HepG2 (cell line): Measurements from ENCODE around the gene TUT1. TPM values are rescaled to one million over a fixed set of nuclear protein-coding genes. Genes with fewer than 3 reads are reported as not detected.

Experiments
- ARNT2 ChIP-seq: sonication (generic); formaldehyde crosslinking; IDR thresholded peaks from 2 replicates; pipeline ENCODE4 v1.8.0; 2022; ENCODE audit warnings: mild to moderate bottlenecking, low read depth, missing genetic modification reagents, moderate library complexity
- ASH2L ChIP-seq: fragments of 300-600, 200-600 bp; sonication (generic); IDR thresholded peaks from 2 replicates; pipeline ENCODE4 v1.7.0; 2017; ENCODE audit warnings: low read depth, mild to moderate bottlenecking, moderate library complexity, mixed read lengths, low read length; ENCODE audit not compliant: insufficient read length
- ATF5 ChIP-seq: sonication (generic); formaldehyde crosslinking; IDR thresholded peaks from 2 replicates; pipeline ENCODE4 v1.4.0; 2020; ENCODE audit warnings: mild to moderate bottlenecking, low read depth, missing genetic modification reagents
- HMGXB3 ChIP-seq: sonication (generic); formaldehyde crosslinking; IDR thresholded peaks from 2 replicates; pipeline ENCODE4 v1.4.0; 2020; ENCODE audit warnings: missing genetic modification reagents, borderline replicate concordance
- HNRNPUL1 ChIP-seq: fragments of 200-400 bp; formaldehyde crosslinking; IDR thresholded peaks from 2 replicates; pipeline ENCODE4 v1.6.1; 2017; ENCODE audit warnings: low read depth, mild to moderate bottlenecking, low read length, moderate library complexity
- IRX3 ChIP-seq: sonication (generic); formaldehyde crosslinking; IDR thresholded peaks from 2 replicates; pipeline ENCODE4 v1.8.1; 2023; ENCODE audit warnings: mild to moderate bottlenecking, low read depth, missing genetic modification reagents, borderline replicate concordance
- ISX ChIP-seq: sonication (generic); formaldehyde crosslinking; conservative IDR thresholded peaks from 2 replicates; pipeline ENCODE4 v1.5.0; 2020; ENCODE audit warnings: missing genetic modification reagents
- KLF16 ChIP-seq, 2 experiments: sonication (generic) in 1 of 2; formaldehyde crosslinking in 1 of 2; IDR thresholded peaks; 2 replicates each; pipeline versions ENCODE4 v1.6.1 to v1.8.0; 2016 to 2023; ENCODE audit warnings: missing genetic modification reagents in 2 of 2, missing compliant biosample characterization in 1 of 2
- MZF1 ChIP-seq: sonication (generic); formaldehyde crosslinking; IDR thresholded peaks from 2 replicates; pipeline ENCODE4 v1.8.1; 2023; ENCODE audit warnings: mild to moderate bottlenecking, missing genetic modification reagents, borderline replicate concordance
- NKX3-1 ChIP-seq: sonication (generic); formaldehyde crosslinking; IDR thresholded peaks from 2 replicates; pipeline ENCODE4 v1.5.0; 2020; ENCODE audit warnings: missing genetic modification reagents
- POLR2A ChIP-seq, 2 experiments: IDR thresholded peaks; 2 replicates each; pipeline ENCODE4 v1.6.1; 2011; ENCODE audit warnings: low read depth in 2 of 2, low read length in 2 of 2, mild to moderate bottlenecking in 1 of 2, moderate library complexity in 1 of 2; ENCODE audit not compliant: insufficient read depth in 1 of 2
- ZBTB44 ChIP-seq: sonication (generic); formaldehyde crosslinking; IDR thresholded peaks from 2 replicates; pipeline ENCODE4 v1.4.0; 2020; ENCODE audit warnings: missing genetic modification reagents
- ZNF235 ChIP-seq: sonication (generic); formaldehyde crosslinking; IDR thresholded peaks from 2 replicates; pipeline ENCODE4 v1.8.1; 2023; ENCODE audit warnings: mild to moderate bottlenecking, missing genetic modification reagents, borderline replicate concordance
- ZNF350 ChIP-seq: sonication (generic); formaldehyde crosslinking; IDR thresholded peaks from 2 replicates; pipeline ENCODE4 v1.4.0; 2020; ENCODE audit warnings: mild to moderate bottlenecking, low read depth, missing genetic modification reagents, borderline replicate concordance
- ZNF362 ChIP-seq: sonication (generic); formaldehyde crosslinking; IDR thresholded peaks from 2 replicates; pipeline ENCODE4 v1.4.0; 2020; ENCODE audit warnings: missing genetic modification reagents, mild to moderate bottlenecking, borderline replicate concordance
- ZNF550 ChIP-seq: sonication (generic); formaldehyde crosslinking; IDR thresholded peaks from 2 replicates; pipeline ENCODE4 v1.4.0; 2020; ENCODE audit warnings: mild to moderate bottlenecking, missing genetic modification reagents, borderline replicate concordance
- ZNF879 ChIP-seq: sonication (generic); formaldehyde crosslinking; IDR thresholded peaks from 2 replicates; pipeline ENCODE4 v1.8.1; 2023; ENCODE audit warnings: missing genetic modification reagents
- polyA plus RNA-seq, 8 experiments: library from polyadenylated mRNA; depleted of rRNA in 3 of 8; stranded (reverse) in 7 of 8; unstranded in 1 of 8; fragments of >200 nt; fragmentation: Illumina TruSeq in 4 of 8; extraction: Trizol in 4 of 8; gene quantifications; 2 replicates each; pipeline versions ENCODE4 v1.2.1 to v1.2.3, GENCODE V29; 2011 to 2016; ENCODE audit warnings: low read depth in 4 of 8, missing spikeins in 1 of 8, mixed read lengths in 1 of 8; ENCODE audit not compliant: insufficient read depth in 1 of 8
- total RNA-seq, 5 experiments: library from RNA; depleted of rRNA; stranded (reverse); fragments of >200 nt; fragmentation: Illumina TruSeq; extraction: Trizol; gene quantifications; 2 replicates each; pipeline ENCODE4 v1.2.3, GENCODE V29; 2016; ENCODE audit warnings: low read depth in 1 of 5

The TUT1 gene
- total and polyA plus RNA-seq, 2 of the 13 experiments (the other 11 are each of a cell fraction or from before 2014, with no cell fraction given): 9.7 to 14.3 TPM

GRCh38 chr11:62601372-62602140 is 10.2 kb upstream of the TUT1 start, which contains the start of gene MTA2 (continued):
- TF ChIP-seq HMGXB3 (CRISPR knock-in tag) (no peak), ARNT2 (CRISPR knock-in tag) (peak; percentile 61), NKX3-1 (CRISPR knock-in tag) (peak; percentile 34; the same call in 1 of the 2 replicates), ATF5 (CRISPR knock-in tag) (0 out of 2 replicates have a peak, but pooled peaks have one; percentile 35), ZNF362 (CRISPR knock-in tag) (no peak), HNRNPUL1 (0 out of 2 replicates have a peak, but pooled peaks have one; percentile 40), ZNF550 (peak; percentile 62; the same call in 1 of the 2 replicates), ZNF235 (CRISPR knock-in tag) (peak; percentile 96; the same call in 1 of the 2 replicates), MZF1 (CRISPR knock-in tag) (no peak), IRX3 (no peak), ZBTB44 (0 out of 2 replicates have a peak, but pooled peaks have one; percentile 46), KLF16 (CRISPR knock-in tag; IDR thresholded peaks at IDR 0.05) (peak in 1 of 2 experiments; percentile 75; a peak in 1 of 4 replicates), ZNF350 (CRISPR knock-in tag) (0 out of 2 replicates have a peak, but pooled peaks have one; percentile 13), ASH2L (peak; percentile 83), POLR2A (IDR thresholded peaks at IDR 0.05; ENCODE audit: insufficient read depth in 1 of 2, low read depth in 2 of 2, low read length in 2 of 2) (peak in 1 of 2 experiments; percentile 72; a peak in 2 of 4 replicates), ISX (no peak), ZNF879 (CRISPR knock-in tag) (peak; percentile 84)
